Lung (tissue), 12 donors: ENCODE data around the gene ERAS. TPM values are rescaled to one million over a fixed set of nuclear protein-coding genes. Genes with fewer than 3 reads are reported as not detected.

Source experiments
- ATAC-seq: fragments of 200-7000 bp; cut with Tn5 transposase; one replicate; pipeline ENCODE4 v1.9.1; 2020; ENCODE audit warnings: moderate number of reproducible peaks; ENCODE audit not compliant: insufficient read depth, low FRiP score
- DNase-seq, 3 donors: peaks; one replicate each; pipeline ENCODE4 v3.0.0-alpha.2; 2013 to 2017
- H3K27ac ChIP-seq, 2 donors: one replicate each; pipeline ENCODE4 v1.5.1; 2013; ENCODE audit warnings: mild to moderate bottlenecking in 2 of 2, moderate library complexity in 2 of 2, control low read depth in 1 of 2, inconsistent platforms in 1 of 2, low read depth in 1 of 2, low read length in 1 of 2
- H3K27me3 ChIP-seq, 3 donors: one replicate each; pipeline ENCODE4 v1.5.1; 2013; ENCODE audit warnings: low read length in 2 of 3; ENCODE audit not compliant: control insufficient read depth in 3 of 3, insufficient read depth in 3 of 3
- H3K36me3 ChIP-seq, 4 donors: one replicate each; pipeline ENCODE4 v1.5.1; 2013; ENCODE audit warnings: low read length in 4 of 4, mild to moderate bottlenecking in 1 of 4, moderate library complexity in 1 of 4; ENCODE audit not compliant: control insufficient read depth in 4 of 4, insufficient read depth in 4 of 4
- H3K4me1 ChIP-seq, 5 donors: one replicate each; pipeline ENCODE4 v1.5.1; 2013; ENCODE audit warnings: low read length in 5 of 5, mild to moderate bottlenecking in 2 of 5, moderate library complexity in 1 of 5; ENCODE audit not compliant: control insufficient read depth in 5 of 5, insufficient read depth in 5 of 5
- H3K4me3 ChIP-seq: one replicate; pipeline ENCODE4 v1.5.1; 2013; ENCODE audit warnings: mild to moderate bottlenecking, control low read depth, moderate library complexity
- H3K9ac ChIP-seq, 2 donors: one replicate each; pipeline ENCODE4 v1.5.1; 2013; ENCODE audit warnings: low read length in 2 of 2, control low read depth in 1 of 2; ENCODE audit not compliant: insufficient read depth in 1 of 2
- H3K9me3 ChIP-seq, 4 donors: one replicate each; pipeline ENCODE4 v1.5.1; 2013; ENCODE audit warnings: low read length in 3 of 4, mild to moderate bottlenecking in 1 of 4, moderate library complexity in 1 of 4; ENCODE audit not compliant: control insufficient read depth in 4 of 4, insufficient read depth in 3 of 4
- CTCF ChIP-seq: IDR thresholded peaks from 2 replicates; pipeline ENCODE4 v1.5.1; 2012; ENCODE audit warnings: mild to moderate bottlenecking; ENCODE audit errors: control extremely low read depth, extremely low read depth
- WGBS, 2 donors: extraction: QIAGEN DNeasy Blood & Tissue Kit; methylation state at CpG; one replicate each; pipeline ENCODE4 v1.1.7; 2013; 5-methylcytosine and 5-hydroxymethylcytosine counted together
- polyA plus RNA-seq, 2 donors: library from polyadenylated mRNA; stranded (reverse); fragments of 200-250 nt; gene quantifications; one replicate each; pipeline ENCODE4 v1.2.1, GENCODE V29; 2013
- total RNA-seq, 2 donors: library from RNA; depleted of rRNA in 1 of 2; stranded (reverse); fragments of >200 nt in 1 of 2; gene quantifications; one replicate each; pipeline ENCODE4 v1.2.1, GENCODE V29; 2014 to 2021
- donor health status: control.
- donor health status: control.
- donor health status: Bipolar disorder and iron deficiency.
- donor health status: healthy.
- donor health status: DM: yes; HTN: yes; CAD: no.

Gene ERAS
- total and polyA plus RNA-seq, 4 donors, result 0.24 TPM; not detected in 3

DNA sequence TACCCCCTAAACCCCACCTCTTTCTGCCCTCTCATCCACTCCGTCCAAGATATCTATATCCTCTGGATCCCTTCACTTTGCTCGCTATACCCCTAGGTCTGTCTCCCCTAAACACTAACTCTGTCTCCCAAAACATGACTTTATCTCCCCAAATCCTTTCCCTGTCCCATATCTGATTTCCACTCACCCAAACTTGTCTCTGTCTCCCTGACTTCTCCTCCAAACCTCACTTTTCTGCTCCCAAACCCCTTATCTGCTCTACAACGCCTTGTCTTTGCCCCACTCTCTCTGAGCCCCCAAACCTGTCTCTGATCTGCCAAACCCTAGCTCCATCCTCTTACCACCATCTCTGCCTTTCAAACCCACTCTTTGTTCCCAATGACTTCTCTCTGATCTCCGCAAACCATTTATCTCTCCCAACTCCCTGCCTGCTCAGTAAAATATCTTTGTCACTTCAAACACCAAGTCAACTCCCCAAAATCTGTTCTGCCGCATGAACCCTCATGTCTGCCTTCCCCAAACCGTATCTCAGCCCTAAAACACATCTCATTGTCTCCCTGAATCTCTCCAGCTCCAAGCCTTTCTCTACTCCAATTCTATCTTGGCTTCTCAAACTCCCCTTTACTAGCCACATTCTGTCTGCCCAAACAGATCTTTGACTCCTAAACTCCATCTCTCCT, 39.3 kb upstream of the ERAS start:
- H3K4me3 ChIP-seq, result no peak overlapping the region
- H3K27me3 ChIP-seq, result no peaks in the 10 kb centered on the region
- H3K9ac ChIP-seq, result no peak overlapping the region
- no peak for TF ChIP-seq CTCF
- 64 to 83% methylated on average over 6 of the region's 6 CpGs for WGBS, 2 donors
- ATAC-seq, result no peak
- DNase-seq, result no peak
- H3K27ac ChIP-seq, result no peak overlapping the region
- H3K36me3 ChIP-seq, result no peaks in the 10 kb centered on the region
- H3K4me1 ChIP-seq, result no peaks in the 10 kb centered on the region
- H3K9me3 ChIP-seq, result peaks cover 0 to 3% (median 0%) of the 10 kb centered on the region in 4 donors

DNA sequence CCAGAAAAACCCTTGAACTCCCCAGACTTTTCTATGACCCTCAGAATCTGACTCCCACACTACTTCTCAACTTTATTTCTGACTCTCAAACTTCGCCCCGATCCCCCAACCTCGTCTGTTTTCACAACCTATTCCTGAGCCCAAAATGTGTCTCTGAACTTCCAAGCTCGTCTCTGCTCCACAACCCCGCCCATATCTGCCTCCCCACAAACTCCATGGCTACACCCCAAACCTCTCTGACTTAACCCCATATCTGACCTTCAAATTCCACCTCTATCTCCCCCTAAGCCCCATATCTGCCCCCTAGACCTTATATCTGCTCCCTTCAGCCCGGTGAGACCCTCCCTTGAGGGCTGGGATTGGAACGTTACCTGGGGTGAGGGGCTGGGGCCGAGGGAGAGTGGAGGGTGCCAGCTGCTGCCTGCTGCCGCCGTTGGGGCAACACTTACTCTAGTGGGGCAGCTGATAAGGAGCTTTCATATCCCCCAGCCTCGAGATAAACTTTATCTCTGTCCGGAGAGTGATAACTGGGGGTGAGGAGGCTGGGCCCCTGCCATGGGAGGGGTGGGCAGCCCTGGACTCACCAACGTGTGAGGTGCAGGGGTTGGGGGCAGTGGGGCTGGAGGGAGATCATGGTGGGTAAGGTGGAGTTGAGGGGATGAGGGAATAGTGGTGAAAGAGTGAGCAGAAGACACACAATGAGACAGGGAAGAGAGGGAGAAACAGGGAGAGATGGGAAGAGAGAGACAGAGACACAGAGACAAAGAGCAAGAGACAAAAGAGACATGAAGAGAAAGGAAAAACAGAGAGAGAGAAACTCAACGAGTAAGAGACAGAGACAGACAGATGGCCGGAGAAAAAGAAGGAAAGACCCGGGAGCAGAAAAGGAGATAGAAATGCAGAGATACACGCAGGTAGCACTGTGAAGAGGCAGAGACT, 38.5 kb upstream of the ERAS start:
- Histone ChIP-seq H3K36me3 (no peaks in the 10 kb centered on the region), H3K27me3 (no peaks in the 10 kb centered on the region), H3K9ac (no peak overlapping the region), H3K27ac (no peak overlapping the region), H3K9me3 (peaks cover 0 to 3% (median 0%) of the 10 kb centered on the region in 4 donors), H3K4me3 (no peak overlapping the region), H3K4me1 (no peaks in the 10 kb centered on the region)
- 55 to 79% methylated on average over 14 to 17 of the region's 17 CpGs for WGBS, 2 donors
- no peak for TF ChIP-seq CTCF
- ATAC-seq, result no peak
- DNase-seq, result no peak

DNA sequence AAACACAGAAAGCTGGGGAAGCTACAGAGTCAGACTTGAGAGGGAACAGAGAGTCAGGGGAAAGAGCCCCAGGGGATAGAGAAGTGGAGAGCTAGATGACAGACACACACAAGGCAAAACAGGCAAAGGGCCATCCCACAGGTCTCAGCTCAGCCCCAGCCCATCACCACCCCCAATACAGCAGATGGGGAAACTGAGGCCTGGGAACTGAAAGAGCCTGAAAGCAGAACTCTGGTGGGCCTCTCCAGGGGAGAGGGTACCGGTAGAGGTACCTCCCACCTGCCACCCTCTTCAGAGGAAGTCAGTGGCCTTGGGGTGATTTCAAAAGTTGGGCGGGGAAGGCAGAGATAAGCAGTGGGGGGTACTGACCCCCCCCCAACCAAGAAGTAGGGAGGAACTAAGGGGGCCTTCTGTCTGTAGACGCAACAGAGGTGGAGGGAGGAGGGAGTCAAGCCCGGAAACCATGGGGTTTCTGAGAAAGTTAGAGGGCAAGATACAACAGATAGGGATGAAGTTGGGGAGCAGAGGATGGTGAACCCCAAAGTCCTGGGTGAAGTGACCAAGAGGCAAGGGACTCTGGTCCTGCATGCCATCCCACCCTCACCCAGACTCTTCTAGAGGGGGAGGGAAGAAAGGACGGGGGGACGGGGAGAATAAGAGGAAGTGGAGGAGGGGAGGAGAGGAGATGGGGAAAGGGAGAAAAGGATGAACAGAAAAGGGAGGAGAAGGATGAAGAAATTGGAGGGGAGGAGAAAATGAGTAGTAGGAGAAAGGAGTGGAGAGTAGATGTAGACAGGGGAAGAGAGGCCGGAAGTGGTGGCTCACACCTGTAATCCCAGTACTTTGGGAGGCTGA, 36.7 kb upstream of the ERAS start:
- no peak overlapping the region for H3K9ac ChIP-seq
- H3K9me3 ChIP-seq, result peaks cover 0 to 3% (median 0%) of the 10 kb centered on the region in 4 donors
- 18 to 64% methylated on average over 6 to 7 of the region's 7 CpGs for WGBS, 2 donors
- ATAC-seq (no peak), DNase-seq (no peak)
- peaks cover 0 to under 1% (median 0%) of the 10 kb centered on the region in 5 donors for H3K4me1 ChIP-seq
- no peak for TF ChIP-seq CTCF
- no peak overlapping the region for H3K27ac ChIP-seq
- H3K4me3 ChIP-seq, result no peak overlapping the region
- no peaks in the 10 kb centered on the region for H3K27me3 ChIP-seq
- no peaks in the 10 kb centered on the region for H3K36me3 ChIP-seq
